Aorta (tissue), 5 donors: ENCODE data around the gene PRDM8. TPM values are rescaled to one million over a fixed set of nuclear protein-coding genes. Genes with fewer than 3 reads are reported as not detected.

Source experiments
- ATAC-seq: fragments of 200-7000 bp; cut with Tn5 transposase; one replicate; pipeline ENCODE4 v1.9.1; 2022; ENCODE audit warnings: moderate library complexity; ENCODE audit not compliant: low FRiP score
- DNase-seq, 2 donors: peaks; one replicate each; pipeline ENCODE4 v3.0.0-alpha.2; 2020
- H3K27ac ChIP-seq, 2 donors: one replicate each; pipeline ENCODE4 v1.5.1; 2013; ENCODE audit warnings: low read length in 2 of 2, mild to moderate bottlenecking in 2 of 2, moderate library complexity in 2 of 2, control low read depth in 1 of 2, inconsistent platforms in 1 of 2, low read depth in 1 of 2
- H3K27me3 ChIP-seq, 2 donors: one replicate each; pipeline ENCODE4 v1.6.1; 2013; ENCODE audit warnings: control low read depth in 1 of 2, low read length in 1 of 2, mild to moderate bottlenecking in 1 of 2, moderate library complexity in 1 of 2; ENCODE audit not compliant: insufficient read depth in 2 of 2, control insufficient read depth in 1 of 2
- H3K36me3 ChIP-seq, 2 donors: one replicate each; pipeline ENCODE4 v1.6.1; 2013; ENCODE audit warnings: control low read depth in 1 of 2, low read length in 1 of 2, mild to moderate bottlenecking in 1 of 2; ENCODE audit not compliant: insufficient read depth in 2 of 2, control insufficient read depth in 1 of 2
- H3K4me1 ChIP-seq, 2 donors: one replicate each; pipeline ENCODE4 v1.6.1; 2013; ENCODE audit warnings: low read length in 2 of 2, control low read depth in 1 of 2, mild to moderate bottlenecking in 1 of 2, moderate library complexity in 1 of 2; ENCODE audit not compliant: insufficient read depth in 2 of 2, control insufficient read depth in 1 of 2
- H3K4me3 ChIP-seq, 2 donors: one replicate each; pipeline ENCODE4 v1.5.1; 2013; ENCODE audit warnings: low read length in 2 of 2, control low read depth in 1 of 2, mild to moderate bottlenecking in 1 of 2
- H3K9me3 ChIP-seq: one replicate; pipeline ENCODE4 v1.6.1; 2013; ENCODE audit warnings: mild to moderate bottlenecking, low read length; ENCODE audit not compliant: control insufficient read depth
- whole genome bisulfite sequencing, 2 donors: extraction: QIAGEN DNeasy Blood & Tissue Kit; methylation state at CpG; one replicate each; pipeline ENCODE4 v1.1.7; 2013; 5-methylcytosine and 5-hydroxymethylcytosine counted together
- intact Hi-C, 2 donors: fragments of 100-400 bp; cut with DNase I; formaldehyde crosslinking; loops; one replicate each; pipeline versions ENCODE4 v1.14.2 to v1.15.0; 2022
- polyA plus RNA-seq, 2 donors: library from polyadenylated mRNA; stranded (reverse); fragments of 200-250 nt; gene quantifications; one replicate each; pipeline ENCODE4 v1.2.3, GENCODE V29; 2013
- total RNA-seq, 2 donors: library from RNA; stranded (reverse); fragmentation: NEBNext Ultra II Directional; extraction: Animal tissue kit (Norgen Biotek cat#: 25700); gene quantifications; one replicate each; pipeline ENCODE4 v1.2.1, GENCODE V29; 2021
- donor health status: healthy with polysubstance abuse.
- donor health status: Bipolar disorder and iron deficiency.
- donor health status: DM: no; HTN: no; CAD: no.
- donor health status: DM: no; HTN: no; CAD: no.
- donor health status: DM: yes; HTN: yes; CAD: no.

The PRDM8 gene
- total and polyA plus RNA-seq, 4 donors, result 0.31 to 4.8 (median 2.3) TPM

DNA sequence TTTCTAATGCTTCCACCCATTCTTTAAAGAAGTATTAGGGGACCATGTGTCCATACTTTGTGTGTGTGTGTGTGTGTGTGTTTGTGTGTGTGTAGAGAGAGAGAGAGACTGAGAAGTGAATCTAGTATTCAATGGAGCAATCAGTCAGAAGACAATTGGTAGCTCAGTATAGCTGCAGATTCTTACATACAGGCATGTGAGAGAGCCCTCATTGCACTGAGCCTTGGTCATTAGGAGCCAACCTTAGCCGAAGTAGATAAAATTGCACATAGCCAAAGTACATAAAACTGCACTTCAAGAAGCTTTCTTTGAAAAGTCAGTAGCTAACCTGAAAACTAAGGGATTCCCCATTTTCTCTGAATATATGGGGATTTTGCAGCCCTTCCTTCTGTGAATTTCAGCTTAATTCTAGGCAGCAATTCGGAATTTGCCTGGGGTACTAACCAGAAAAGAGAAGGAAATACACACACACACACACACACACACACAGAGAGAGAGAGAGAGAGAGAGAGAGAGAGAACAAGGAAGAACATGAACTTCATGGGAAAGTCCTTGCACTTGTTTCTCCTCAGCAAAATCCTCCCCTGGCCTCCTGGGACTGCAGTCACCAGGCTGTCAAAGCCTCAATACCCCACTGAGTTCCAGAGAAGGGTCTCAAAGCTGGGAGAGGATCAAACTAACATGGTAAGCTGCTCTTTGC is 1.7 kb upstream of the PRDM8 start:
- ATAC-seq (no peak), DNase-seq (no peak)
- H3K27ac ChIP-seq, result no peak overlapping the region
- peaks cover 0 to 1% of the 10 kb centered on the region in 2 donors for H3K27me3 ChIP-seq
- H3K9me3 ChIP-seq, result no peaks in the 10 kb centered on the region
- no peaks in the 10 kb centered on the region for H3K4me1 ChIP-seq
- peaks cover 0 to 2% of the 10 kb centered on the region in 2 donors for H3K36me3 ChIP-seq
- 44 to 63% methylated on average over 2 of the region's 2 CpGs for WGBS, 2 donors
- intact Hi-C loops, result no loop called here
- no peak overlapping the region for H3K4me3 ChIP-seq

DNA sequence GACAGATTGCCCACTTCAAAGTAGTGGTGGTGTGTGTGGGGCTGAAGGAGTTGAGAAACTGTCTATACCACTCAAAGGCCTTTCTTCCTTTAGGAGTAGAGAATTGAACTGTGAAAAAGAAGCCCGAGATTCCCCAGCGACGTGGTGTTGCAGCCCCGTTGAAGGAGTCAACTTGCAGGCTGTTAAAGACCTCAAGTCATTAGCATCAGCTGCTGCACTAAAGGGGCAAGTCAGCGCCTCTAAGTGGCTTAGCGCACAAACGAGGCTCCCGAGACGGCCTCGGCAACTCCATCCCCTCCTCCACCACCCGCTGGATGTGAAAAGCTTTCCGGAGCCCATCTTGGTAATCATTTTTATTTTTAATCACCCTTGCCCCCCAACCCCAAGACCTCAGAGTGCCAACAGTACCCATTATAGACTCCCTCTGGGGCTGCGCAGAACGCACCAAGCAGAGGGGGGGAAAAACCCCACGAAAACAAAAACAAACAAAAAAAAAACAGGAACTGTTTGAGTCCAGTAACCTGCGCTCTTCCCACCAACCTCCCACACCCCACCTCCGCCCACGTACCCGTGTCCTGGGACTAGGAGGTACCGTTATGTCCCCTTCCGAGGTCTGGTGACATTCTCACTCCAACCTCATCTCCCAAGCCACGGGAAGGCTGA is 913 bp upstream of the PRDM8 start:
- intact Hi-C loops, result no loop called here
- no peaks in the 10 kb centered on the region for H3K9me3 ChIP-seq
- peaks cover 0 to 1% of the 10 kb centered on the region in 2 donors for H3K27me3 ChIP-seq
- WGBS, 2 donors, result 14 to 26% methylated on average over 22 of the region's 22 CpGs
- H3K27ac ChIP-seq, result no peak overlapping the region
- H3K4me3 ChIP-seq, result no peak overlapping the region
- ATAC-seq (no peak), DNase-seq (no peak)
- H3K36me3 ChIP-seq, result peaks cover 0 to 2% of the 10 kb centered on the region in 2 donors
- no peaks in the 10 kb centered on the region for H3K4me1 ChIP-seq

DNA sequence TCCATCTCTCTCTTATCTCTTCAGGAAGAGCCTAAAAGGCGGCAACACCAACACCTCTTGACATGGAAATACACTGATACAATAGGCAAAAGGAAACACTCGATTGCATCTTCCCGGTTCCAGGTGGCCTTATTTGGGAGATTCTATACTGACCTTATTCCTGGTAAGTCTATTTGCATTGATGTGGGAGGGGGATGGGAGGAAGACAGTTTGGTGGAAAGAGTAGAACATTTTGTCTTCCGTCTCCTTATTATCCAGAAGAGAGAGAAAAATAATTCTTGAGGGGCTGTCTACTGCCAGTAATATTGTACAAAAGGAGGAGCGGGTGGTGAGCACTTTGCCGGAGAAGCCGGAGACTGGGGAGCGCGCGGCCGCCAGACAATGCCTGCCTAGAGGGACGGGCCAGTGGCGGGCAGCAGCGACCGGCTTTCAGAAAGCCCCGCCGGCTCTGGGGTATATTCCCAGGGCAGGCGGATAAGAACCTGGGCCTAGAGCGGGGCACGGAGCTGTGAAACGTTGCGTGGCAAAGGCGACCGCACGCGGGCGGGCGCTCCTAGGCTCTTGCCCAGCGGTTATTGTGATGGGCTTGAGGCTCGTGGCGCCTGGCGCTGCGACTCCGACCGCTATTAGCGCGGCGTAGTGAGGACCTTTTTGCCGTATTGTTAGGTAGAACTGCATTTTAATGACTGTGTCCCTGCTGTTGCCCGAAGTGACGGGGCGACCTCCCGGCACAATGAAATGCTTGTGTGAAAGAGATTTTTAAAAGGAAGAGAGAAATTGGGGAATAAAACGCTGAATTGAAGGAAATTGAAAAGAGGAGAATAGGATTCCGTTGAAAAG is 518 bp downstream of the PRDM8 start:
- intact Hi-C loops, result no loop called here
- 7 to 11% methylated on average over 45 of the region's 45 CpGs for WGBS, 2 donors
- peak in 1 of 2 donors; percentile 78 for DNase-seq
- H3K36me3 ChIP-seq, result no peaks in the 10 kb centered on the region
- no peaks in the 10 kb centered on the region for H3K4me1 ChIP-seq
- H3K27ac ChIP-seq, result no peak overlapping the region
- H3K4me3 ChIP-seq, result peak overlapping the region in 1 of 2 donors; percentile 11
- peak; percentile 33 for ATAC-seq
- peaks cover 0 to 1% of the 10 kb centered on the region in 2 donors for H3K27me3 ChIP-seq
- H3K9me3 ChIP-seq, result no peaks in the 10 kb centered on the region

DNA sequence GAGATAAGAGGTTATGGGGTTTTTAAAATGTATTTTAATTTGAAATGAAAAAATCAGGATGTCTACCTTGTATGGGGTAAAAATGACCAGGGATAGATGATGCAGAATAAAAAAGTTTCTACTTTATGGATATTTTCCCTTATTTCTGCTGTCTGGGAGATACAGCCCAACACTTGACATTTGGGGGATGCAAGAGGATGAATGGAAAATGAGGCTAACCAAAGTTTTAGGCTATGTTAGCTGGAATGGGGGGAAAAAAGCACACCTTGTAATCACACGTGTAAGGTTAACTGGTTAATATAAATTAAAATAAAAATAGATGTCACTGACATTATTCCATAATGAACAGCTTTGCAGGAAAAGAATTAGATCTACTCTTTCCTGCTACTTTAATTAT is 1.1 kb downstream of the PRDM8 start:
- ATAC-seq (no peak), DNase-seq (no peak)
- 13 to 41% methylated on average over 1 of the region's 1 CpG for WGBS, 2 donors
- Histone ChIP-seq H3K4me1 (no peaks in the 10 kb centered on the region), H3K9me3 (no peaks in the 10 kb centered on the region), H3K27me3 (peaks cover 0 to 1% of the 10 kb centered on the region in 2 donors), H3K36me3 (no peaks in the 10 kb centered on the region), H3K4me3 (no peak overlapping the region), H3K27ac (no peak overlapping the region)
- intact Hi-C loops, result no loop called here

DNA sequence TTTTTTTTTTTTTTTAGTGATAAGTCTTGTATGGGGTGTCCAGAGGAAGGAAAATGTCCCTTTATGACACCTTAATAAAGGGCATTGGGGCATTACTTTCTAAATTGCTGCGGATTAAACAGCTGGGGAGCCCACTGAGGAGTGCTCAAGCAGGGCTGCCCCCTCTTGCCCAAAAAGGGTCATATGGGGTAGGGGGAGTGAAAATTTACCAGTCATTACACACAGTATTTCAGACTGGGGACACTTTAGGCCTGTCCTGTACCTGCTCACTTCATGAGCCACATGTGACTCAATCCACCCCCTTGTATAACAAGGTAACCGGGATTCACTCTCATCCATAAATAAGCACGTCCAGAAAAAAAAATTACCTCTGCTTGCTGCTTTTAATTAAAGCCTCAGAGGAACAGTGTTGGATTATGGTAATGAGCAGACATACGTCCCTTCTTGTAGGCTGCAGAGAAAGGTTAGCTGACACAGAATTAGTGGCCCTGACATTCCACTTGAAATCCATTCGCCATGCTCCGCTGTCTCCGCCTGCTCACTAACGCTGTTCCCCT is 1.8 kb downstream of the PRDM8 start:
- intact Hi-C loops, result no loop called here
- no peaks in the 10 kb centered on the region for H3K9me3 ChIP-seq
- no peak for DNase-seq
- H3K36me3 ChIP-seq, result no peaks in the 10 kb centered on the region
- no peak overlapping the region for H3K27ac ChIP-seq
- ATAC-seq, result no peak
- H3K4me3 ChIP-seq, result no peak overlapping the region
- H3K4me1 ChIP-seq, result no peaks in the 10 kb centered on the region
- peaks cover 0 to 1% of the 10 kb centered on the region in 2 donors for H3K27me3 ChIP-seq
- WGBS, 2 donors, result 36 to 52% methylated on average over 8 of the region's 8 CpGs

DNA sequence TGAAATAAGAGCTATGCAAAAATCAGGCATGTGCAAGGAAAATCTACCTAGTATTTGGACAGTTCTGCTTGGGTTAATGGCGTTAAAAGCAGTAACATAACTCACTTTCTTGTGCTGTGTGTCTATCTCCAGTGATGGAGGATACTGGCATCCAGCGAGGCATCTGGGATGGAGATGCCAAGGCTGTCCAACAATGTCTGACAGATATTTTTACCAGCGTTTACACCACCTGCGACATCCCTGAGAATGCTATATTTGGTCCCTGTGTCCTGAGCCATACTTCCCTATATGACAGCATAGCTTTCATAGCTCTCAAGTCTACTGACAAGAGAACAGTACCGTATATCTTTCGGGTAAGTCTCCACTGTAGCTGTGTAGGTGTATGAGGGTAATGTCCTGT is 2.6 kb downstream of the PRDM8 start:
- intact Hi-C loops, result no loop called here

DNA sequence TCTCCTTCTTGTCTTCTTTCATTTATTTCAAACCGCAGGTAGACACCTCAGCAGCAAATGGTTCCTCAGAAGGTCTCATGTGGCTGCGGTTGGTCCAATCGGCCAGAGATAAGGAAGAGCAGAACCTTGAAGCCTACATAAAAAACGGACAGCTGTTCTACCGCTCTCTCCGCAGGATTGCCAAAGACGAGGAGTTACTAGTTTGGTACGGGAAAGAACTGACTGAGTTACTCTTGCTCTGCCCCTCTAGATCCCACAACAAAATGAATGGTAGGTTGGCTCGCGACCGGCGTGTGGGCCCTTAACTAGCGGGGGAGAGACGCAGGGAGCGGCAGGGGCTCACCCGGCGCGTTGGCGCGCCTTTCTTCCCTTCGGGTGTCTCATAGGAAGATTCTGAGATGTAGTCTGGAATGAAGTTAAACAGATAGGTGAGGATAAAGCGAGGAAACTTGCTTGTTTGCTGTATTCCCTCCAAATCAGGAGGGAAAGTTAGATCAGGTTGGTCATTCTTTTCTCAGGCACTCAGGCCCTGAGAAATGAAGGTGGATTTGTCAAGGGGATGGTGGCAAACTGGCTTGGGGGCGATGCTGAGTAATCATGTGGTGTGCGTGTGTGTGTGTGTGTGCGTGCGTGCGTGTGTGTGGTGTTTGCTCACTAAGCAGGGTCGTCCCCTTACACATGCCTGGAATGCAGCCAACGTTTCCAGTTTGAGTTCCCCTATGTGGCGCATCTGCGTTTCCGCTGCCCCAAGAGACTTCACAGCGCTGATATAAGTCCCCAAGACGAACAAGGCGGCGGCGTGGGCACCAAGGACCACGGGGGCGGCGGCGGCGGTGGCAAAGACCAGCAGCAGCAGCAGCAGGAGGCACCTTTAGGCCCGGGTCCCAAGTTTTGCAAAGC is 4.2 kb downstream of the PRDM8 start:
- Histone ChIP-seq H3K4me1 (no peaks in the 10 kb centered on the region), H3K27me3 (peaks cover 0 to 1% of the 10 kb centered on the region in 2 donors), H3K27ac (no peak overlapping the region), H3K36me3 (no peaks in the 10 kb centered on the region), H3K4me3 (peak overlapping the region in 1 of 2 donors; percentile 1), H3K9me3 (no peaks in the 10 kb centered on the region)
- intact Hi-C loops, result no loop called here
- DNase-seq, result peak; percentile 63 to 82
- peak; percentile 21 for ATAC-seq
- 19 to 28% methylated on average over 43 of the region's 43 CpGs for WGBS, 2 donors

More for the DNA sequence above, 2.6 kb downstream of the PRDM8 start:
- Histone ChIP-seq H3K27ac (no peak overlapping the region), H3K4me1 (no peaks in the 10 kb centered on the region), H3K36me3 (no peaks in the 10 kb centered on the region), H3K27me3 (peaks cover 0 to 1% of the 10 kb centered on the region in 2 donors), H3K4me3 (no peak overlapping the region), H3K9me3 (no peaks in the 10 kb centered on the region)
- DNase-seq (no peak), ATAC-seq (no peak)
- WGBS, 2 donors, result 45 to 57% methylated on average over 6 of the region's 6 CpGs
